ENCODE measurements around the gene MOB3A.

- TF ChIP-seq CREB5 (CRISPR knock-in tag; IDR thresholded peaks at IDR 0.05; ENCODE audit: low read depth) (no peak), PATZ1 (CRISPR knock-in tag; IDR thresholded peaks at IDR 0.05; ENCODE audit: borderline replicate concordance) (no peak), TCF4 (CRISPR knock-in tag; IDR thresholded peaks at IDR 0.05; ENCODE audit: borderline replicate concordance) (no peak), ARNTL (CRISPR knock-in tag; IDR thresholded peaks at IDR 0.05; ENCODE audit: borderline replicate concordance, low read depth) (no peak), CSDC2 (CRISPR knock-in tag; IDR thresholded peaks at IDR 0.05) (no peak), GLIS3 (CRISPR knock-in tag; IDR thresholded peaks at IDR 0.05) (no peak), ZFP30 (CRISPR knock-in tag; IDR thresholded peaks at IDR 0.05) (no peak), ZC3H10 (CRISPR knock-in tag; IDR thresholded peaks at IDR 0.05) (no peak), ZNF8 (CRISPR knock-in tag; IDR thresholded peaks at IDR 0.05) (no peak), BACH2 (CRISPR knock-in tag; IDR thresholded peaks at IDR 0.05; ENCODE audit: borderline replicate concordance) (no peak)
These were observed 15.7 kb downstream of the MOB3A start for GRCh38 chr19:2080336-2080988.

Data from SK-N-SH treated with all-trans-retinoic acid at 6 μM for 48 hours (cell line).